ENCODE results near the gene UBL4B.

Gene UBL4B

DNA sequence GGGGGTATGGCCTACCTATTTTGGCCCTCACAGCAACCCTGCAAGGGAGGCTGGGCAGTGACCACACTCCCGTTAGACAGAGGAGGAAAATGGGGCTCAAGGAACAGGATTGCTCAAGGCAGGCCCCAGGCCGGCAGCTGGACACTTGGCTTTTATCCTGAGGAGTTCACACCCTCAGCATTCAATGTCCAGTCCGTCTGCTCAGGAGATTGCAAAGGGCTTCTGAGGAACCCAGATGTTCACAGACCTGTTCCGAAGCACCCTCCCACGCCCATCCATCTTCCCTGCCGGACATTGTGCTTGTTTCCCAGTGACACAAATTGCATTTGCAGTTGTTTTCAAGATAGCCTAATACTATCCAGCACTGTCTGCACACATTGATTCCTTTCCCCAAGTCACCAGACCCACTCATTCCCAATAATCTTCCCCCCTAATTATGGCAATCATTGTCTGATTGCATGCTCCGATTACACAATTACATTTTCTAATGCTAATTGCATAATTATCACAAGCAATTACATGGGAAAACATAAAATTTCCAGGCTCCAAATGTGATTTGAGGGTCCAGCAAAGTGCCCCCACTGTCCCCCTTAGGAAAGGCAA, 4.3 kb upstream of the UBL4B start:
- TF ChIP-seq, protein P1, sequence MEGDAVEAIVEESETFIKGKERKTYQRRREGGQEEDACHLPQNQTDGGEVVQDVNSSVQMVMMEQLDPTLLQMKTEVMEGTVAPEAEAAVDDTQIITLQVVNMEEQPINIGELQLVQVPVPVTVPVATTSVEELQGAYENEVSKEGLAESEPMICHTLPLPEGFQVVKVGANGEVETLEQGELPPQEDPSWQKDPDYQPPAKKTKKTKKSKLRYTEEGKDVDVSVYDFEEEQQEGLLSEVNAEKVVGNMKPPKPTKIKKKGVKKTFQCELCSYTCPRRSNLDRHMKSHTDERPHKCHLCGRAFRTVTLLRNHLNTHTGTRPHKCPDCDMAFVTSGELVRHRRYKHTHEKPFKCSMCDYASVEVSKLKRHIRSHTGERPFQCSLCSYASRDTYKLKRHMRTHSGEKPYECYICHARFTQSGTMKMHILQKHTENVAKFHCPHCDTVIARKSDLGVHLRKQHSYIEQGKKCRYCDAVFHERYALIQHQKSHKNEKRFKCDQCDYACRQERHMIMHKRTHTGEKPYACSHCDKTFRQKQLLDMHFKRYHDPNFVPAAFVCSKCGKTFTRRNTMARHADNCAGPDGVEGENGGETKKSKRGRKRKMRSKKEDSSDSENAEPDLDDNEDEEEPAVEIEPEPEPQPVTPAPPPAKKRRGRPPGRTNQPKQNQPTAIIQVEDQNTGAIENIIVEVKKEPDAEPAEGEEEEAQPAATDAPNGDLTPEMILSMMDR (IDR thresholded peaks at IDR 0.05; ENCODE audit: low read depth, low read length): no peak
- no peak overlapping the region for H3K4me3 ChIP-seq (ENCODE audit: low read depth, low read length)

DNA sequence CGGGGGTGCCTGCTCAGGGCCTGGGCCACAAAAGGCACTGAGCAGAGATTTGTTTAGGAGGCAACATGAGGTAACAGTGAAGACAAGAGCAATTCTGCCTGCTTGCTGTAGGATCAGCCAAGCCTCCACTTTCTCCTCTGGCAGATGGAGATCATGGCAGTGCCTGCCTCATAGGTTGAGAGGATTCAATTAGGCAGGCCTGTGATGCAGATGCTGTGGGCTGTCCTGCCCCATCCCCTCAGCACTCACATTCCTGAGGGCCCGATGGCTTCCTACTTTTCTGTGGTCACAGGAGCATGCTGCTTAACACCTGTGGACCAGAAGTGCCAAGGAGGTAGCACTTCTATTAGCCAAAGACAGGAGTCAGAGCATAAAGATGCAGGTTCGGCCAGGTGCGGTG, 1.2 kb upstream of the UBL4B start:
- TF ChIP-seq, protein P1 (IDR thresholded peaks at IDR 0.05; ENCODE audit: low read depth, low read length): no peak
- no peak overlapping the region for H3K4me3 ChIP-seq (ENCODE audit: low read depth, low read length)

DNA sequence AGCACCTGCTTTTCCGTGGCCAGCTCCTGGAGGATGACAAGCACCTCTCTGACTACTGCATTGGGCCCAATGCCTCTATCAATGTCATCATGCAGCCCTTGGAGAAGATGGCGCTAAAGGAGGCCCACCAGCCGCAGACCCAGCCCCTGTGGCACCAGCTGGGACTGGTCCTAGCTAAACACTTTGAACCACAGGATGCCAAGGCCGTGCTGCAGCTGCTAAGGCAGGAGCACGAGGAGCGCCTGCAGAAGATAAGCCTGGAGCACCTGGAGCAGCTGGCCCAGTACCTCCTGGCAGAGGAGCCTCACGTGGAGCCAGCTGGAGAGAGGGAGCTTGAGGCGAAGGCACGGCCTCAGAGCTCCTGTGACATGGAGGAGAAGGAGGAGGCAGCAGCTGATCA, 413 bp downstream of the UBL4B start:
- TF ChIP-seq, protein P1 (IDR thresholded peaks at IDR 0.05; ENCODE audit: low read depth, low read length): no peak
- no peak overlapping the region for H3K4me3 ChIP-seq (ENCODE audit: low read depth, low read length)

DNA sequence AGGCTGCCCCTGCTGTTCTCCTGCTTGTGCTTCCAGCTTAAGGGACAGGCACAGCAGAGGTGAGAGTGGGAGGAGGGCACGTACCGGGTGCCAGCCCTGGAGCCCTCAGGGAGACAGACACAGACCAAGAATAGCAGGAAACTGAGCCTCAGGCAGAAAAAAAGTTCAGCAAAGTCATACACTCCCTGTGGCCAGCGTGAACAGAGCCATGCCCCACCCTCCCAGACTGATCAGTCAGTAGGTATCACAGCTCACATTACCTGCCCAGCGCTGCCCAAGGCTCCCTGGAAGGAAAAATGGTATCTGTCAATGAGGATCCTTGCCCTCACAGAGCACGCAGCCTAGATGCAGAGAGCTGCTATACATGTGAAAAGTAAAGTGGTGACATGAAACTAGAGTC, 1.3 kb downstream of the UBL4B start:
- TF ChIP-seq, protein P1 (IDR thresholded peaks at IDR 0.05; ENCODE audit: low read depth, low read length): no peak
- H3K4me3 ChIP-seq (ENCODE audit: low read depth, low read length): no peak overlapping the region

DNA sequence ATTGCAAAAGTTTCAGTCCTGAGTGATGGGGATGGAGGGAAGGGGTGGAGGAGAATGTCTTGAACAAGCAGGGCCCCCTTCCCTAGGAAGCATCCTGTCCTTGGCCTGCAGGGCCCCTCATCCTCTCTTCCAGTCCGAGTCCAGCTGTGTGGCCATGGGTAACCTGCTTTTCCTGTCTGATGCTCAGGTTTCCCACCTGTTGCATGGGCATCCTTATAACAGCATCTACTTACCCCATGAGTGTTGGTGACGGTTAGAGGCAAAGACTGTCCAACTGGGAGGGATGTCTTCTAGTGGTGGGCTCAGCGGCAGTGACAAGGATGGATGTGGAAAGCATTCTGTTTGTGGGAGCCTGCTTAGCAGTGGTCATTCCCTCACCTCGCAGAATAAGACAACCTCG, 1.9 kb downstream of the UBL4B start:
- no peak overlapping the region for H3K4me3 ChIP-seq (ENCODE audit: low read depth, low read length)

DNA sequence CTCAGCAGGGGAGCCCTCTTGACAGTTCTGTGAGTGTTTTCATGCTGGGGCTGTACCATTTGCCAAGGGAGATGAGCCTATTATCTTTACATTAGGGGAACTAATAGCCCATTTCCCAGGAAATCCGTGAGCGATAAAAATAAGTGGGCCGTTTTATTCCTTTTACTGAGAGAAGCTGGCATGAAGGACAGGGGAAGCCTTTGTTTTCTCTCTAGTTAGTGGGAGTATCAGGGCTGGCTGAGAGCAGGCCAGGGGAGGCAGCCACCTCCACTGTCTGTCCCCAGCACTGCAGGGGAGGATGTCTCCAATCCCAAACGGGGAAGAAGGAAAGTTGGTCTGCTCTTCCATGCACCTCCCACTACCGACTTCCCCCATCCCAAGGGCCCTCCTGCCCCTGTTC, 2.5 kb downstream of the UBL4B start:
- TF ChIP-seq, protein P1 (IDR thresholded peaks at IDR 0.05; ENCODE audit: low read depth, low read length): no peak
- H3K4me3 ChIP-seq (ENCODE audit: low read depth, low read length): no peak overlapping the region

More for the DNA sequence above, 1.9 kb downstream of the UBL4B start:
- TF ChIP-seq, protein P1 (IDR thresholded peaks at IDR 0.05; ENCODE audit: low read depth, low read length): no peak

DNA sequence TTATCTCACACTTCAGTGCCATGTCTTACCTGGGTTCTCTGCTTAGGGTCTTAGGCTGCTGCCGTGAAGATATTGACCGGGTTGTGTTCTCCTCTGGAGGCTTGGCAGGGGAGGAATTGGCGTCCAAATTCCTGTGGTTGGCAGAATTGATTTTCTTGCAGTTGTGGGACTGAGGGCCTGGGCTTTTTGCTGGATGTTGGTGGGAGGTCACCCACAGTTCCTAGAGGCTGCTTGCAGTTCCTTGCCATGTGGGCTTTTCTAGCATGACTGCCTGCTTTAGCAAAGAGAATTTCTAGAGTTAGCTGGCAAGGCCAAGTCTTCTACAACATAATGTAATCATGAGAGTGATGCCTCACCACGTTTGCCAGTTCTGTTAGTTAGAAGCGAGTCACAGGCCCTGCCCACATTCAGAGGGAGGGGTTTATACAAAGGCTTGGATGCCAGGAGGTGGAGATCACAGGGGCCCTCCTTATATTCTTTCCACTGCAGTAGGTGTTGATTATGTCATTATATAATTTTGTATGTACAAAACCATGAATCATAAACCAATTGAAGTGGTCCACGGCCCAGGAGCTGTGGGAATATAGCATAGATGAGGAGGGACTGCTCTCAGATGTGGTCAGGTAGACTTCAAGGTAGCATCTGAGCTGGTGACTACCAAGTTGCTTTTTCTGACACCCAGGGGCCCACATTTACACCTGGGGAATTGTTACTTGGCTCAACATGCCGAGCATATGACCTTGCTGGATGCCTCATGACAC, 6.6 kb downstream of the UBL4B start:
- no peak overlapping the region for H3K4me3 ChIP-seq (ENCODE audit: low read depth, low read length)
- TF ChIP-seq, protein P1 (IDR thresholded peaks at IDR 0.05; ENCODE audit: low read depth, low read length): no peak
